WTC11 (cell line): Measurements from ENCODE around the gene C20orf144. TPM values are rescaled to one million over a fixed set of nuclear protein-coding genes. Genes with fewer than 3 reads are reported as not detected.

Source experiments
- ATAC-seq: fragments of 200-7000 bp; cut with Tn5 transposase; 2 replicates; pipeline ENCODE4 v1.10.0; 2021; ENCODE audit warnings: mild to moderate bottlenecking, moderate library complexity
- CTCF ChIA-PET: fragments of 300-600 bp; sonication (Branson Sonifier 250); formaldehyde crosslinking; loops from one replicate; lab custom pipeline; 2021; ENCODE audit warnings: antibody characterized with exemption; lab: Charles Lee
- POLR2A ChIA-PET: fragments of 350-600 bp; sonication (Branson Sonifier 250); formaldehyde crosslinking; loops from one replicate; lab custom pipeline; 2021; ENCODE audit warnings: antibody characterized with exemption; lab: Charles Lee
- DNase-seq: peaks from one replicate; pipeline ENCODE4 v3.0.0; 2021; ENCODE audit warnings: low spot score
- H3K27ac Mint-ChIP-seq: 2 replicates; pipeline ENCODE4 v1.8.0; 2021; ENCODE audit warnings: mixed read lengths
- H3K27me3 Mint-ChIP-seq: 2 replicates; pipeline ENCODE4 v1.8.0; 2021; ENCODE audit warnings: low read depth, mild to moderate bottlenecking, moderate library complexity, mixed read lengths
- H3K36me3 Mint-ChIP-seq: 2 replicates; pipeline ENCODE4 v1.8.0; 2021; ENCODE audit warnings: mixed read lengths
- H3K4me1 Mint-ChIP-seq: 2 replicates; pipeline ENCODE4 v1.8.0; 2022; ENCODE audit warnings: mixed read lengths
- H3K4me3 Mint-ChIP-seq: 2 replicates; pipeline ENCODE4 v1.8.0; 2021; ENCODE audit warnings: mild to moderate bottlenecking, moderate library complexity, mixed read lengths
- H3K9me3 Mint-ChIP-seq: 2 replicates; pipeline ENCODE4 v1.8.0; 2021; ENCODE audit warnings: mixed read lengths
- CREM ChIP-seq: sonication (generic); formaldehyde crosslinking; IDR thresholded peaks from 2 replicates; pipeline ENCODE4 v1.8.1; 2022; ENCODE audit warnings: mild to moderate bottlenecking, missing genetic modification reagents, moderate library complexity
- ELF4 ChIP-seq: sonication (generic); formaldehyde crosslinking; IDR thresholded peaks from 2 replicates; pipeline ENCODE4 v1.8.1; 2022; ENCODE audit warnings: low read depth, mild to moderate bottlenecking, moderate library complexity, missing genetic modification reagents
- ETV6 ChIP-seq: sonication (generic); formaldehyde crosslinking; IDR thresholded peaks from 2 replicates; pipeline ENCODE4 v1.8.1; 2022; ENCODE audit warnings: mild to moderate bottlenecking, missing genetic modification reagents
- FOXK1 ChIP-seq: sonication (generic); formaldehyde crosslinking; IDR thresholded peaks from 2 replicates; pipeline ENCODE4 v1.8.0; 2022; ENCODE audit warnings: mild to moderate bottlenecking, moderate library complexity, missing genetic modification reagents
- GABPB1 ChIP-seq: sonication (generic); formaldehyde crosslinking; IDR thresholded peaks from 2 replicates; pipeline ENCODE4 v1.8.1; 2023; ENCODE audit warnings: mild to moderate bottlenecking, missing genetic modification reagents
- GRHL2 ChIP-seq: fragments of 250-450 bp; sonication (Bioruptor Pico); IDR thresholded peaks from 2 replicates; pipeline ENCODE4 v1.8.0; 2022; ENCODE audit warnings: mild to moderate bottlenecking, moderate library complexity; ENCODE audit not compliant: insufficient replicate concordance, severe bottlenecking
- HMGA2 ChIP-seq: fragments of 250-450 bp; sonication (Bioruptor Pico); IDR thresholded peaks from 2 replicates; pipeline ENCODE4 v1.4.0; 2021; ENCODE audit warnings: mild to moderate bottlenecking, moderate library complexity
- IRF2 ChIP-seq: sonication (generic); formaldehyde crosslinking; IDR thresholded peaks from 2 replicates; pipeline ENCODE4 v1.8.0; 2022; ENCODE audit warnings: low read depth, missing genetic modification reagents, borderline replicate concordance
- JAZF1 ChIP-seq: fragments of 250-450 bp; sonication (Bioruptor Pico); IDR thresholded peaks from 2 replicates; pipeline ENCODE4 v1.9.0; 2021; ENCODE audit warnings: moderate library complexity, mild to moderate bottlenecking, inconsistent platforms
- MXD4 ChIP-seq: fragments of 250-450 bp; sonication (Bioruptor Pico); IDR thresholded peaks from 2 replicates; pipeline ENCODE4 v1.8.0; 2021; ENCODE audit warnings: mild to moderate bottlenecking, moderate library complexity, borderline replicate concordance
- SP1 ChIP-seq: sonication (generic); formaldehyde crosslinking; conservative IDR thresholded peaks from 2 replicates; pipeline ENCODE4 v1.8.1; 2022; ENCODE audit warnings: missing genetic modification reagents
- TP53 ChIP-seq: sonication (generic); formaldehyde crosslinking; IDR thresholded peaks from 2 replicates; pipeline ENCODE4 v1.8.1; 2023; ENCODE audit warnings: mild to moderate bottlenecking, missing genetic modification reagents
- ZNF263 ChIP-seq: sonication (generic); formaldehyde crosslinking; IDR thresholded peaks from 2 replicates; pipeline ENCODE4 v1.8.1; 2022; ENCODE audit warnings: low read depth, mild to moderate bottlenecking, moderate library complexity, missing genetic modification reagents
- total RNA-seq: library from RNA; stranded (reverse); gene quantifications from 3 replicates; pipeline ENCODE4 v1.2.3, GENCODE V29; 2021
- TF ChIP-seq, protein P1 (sequence below): sonication (generic); formaldehyde crosslinking; conservative IDR thresholded peaks from 2 replicates; pipeline ENCODE4 v1.8.1; 2022; ENCODE audit warnings: mild to moderate bottlenecking, missing genetic modification reagents
- TF ChIP-seq, protein P2 (sequence below): fragments of 250-450 bp; sonication (Bioruptor Pico); IDR thresholded peaks from 2 replicates; pipeline ENCODE4 v1.9.0; 2021; ENCODE audit warnings: moderate library complexity, mild to moderate bottlenecking, inconsistent platforms, borderline replicate concordance
- TF ChIP-seq, protein P3 (sequence below): sonication (generic); formaldehyde crosslinking; IDR thresholded peaks from 2 replicates; pipeline ENCODE4 v1.8.1; 2022; ENCODE audit warnings: low read depth, mild to moderate bottlenecking, moderate library complexity, missing genetic modification reagents, borderline replicate concordance
- TF ChIP-seq, protein P4 (sequence below): sonication (generic); formaldehyde crosslinking; IDR thresholded peaks from 2 replicates; pipeline ENCODE4 v1.8.0; 2023; ENCODE audit warnings: missing genetic modification reagents
- TF ChIP-seq, protein P5 (sequence below): sonication (generic); formaldehyde crosslinking; IDR thresholded peaks from 2 replicates; pipeline ENCODE4 v1.8.0; 2022; ENCODE audit warnings: mild to moderate bottlenecking, missing genetic modification reagents
- TF ChIP-seq, protein P6 (sequence below): fragments of 250-450 bp; sonication (Bioruptor Pico); IDR thresholded peaks from 2 replicates; pipeline ENCODE4 v1.8.0; 2021; ENCODE audit warnings: mild to moderate bottlenecking
- TF ChIP-seq, protein P7 (sequence below): sonication (generic); formaldehyde crosslinking; IDR thresholded peaks from 2 replicates; pipeline ENCODE4 v1.8.1; 2023; ENCODE audit warnings: mild to moderate bottlenecking, missing genetic modification reagents

C20orf144 gene
- total RNA-seq, 1 experiment from 2014 or later, result 0.09 TPM

DNA sequence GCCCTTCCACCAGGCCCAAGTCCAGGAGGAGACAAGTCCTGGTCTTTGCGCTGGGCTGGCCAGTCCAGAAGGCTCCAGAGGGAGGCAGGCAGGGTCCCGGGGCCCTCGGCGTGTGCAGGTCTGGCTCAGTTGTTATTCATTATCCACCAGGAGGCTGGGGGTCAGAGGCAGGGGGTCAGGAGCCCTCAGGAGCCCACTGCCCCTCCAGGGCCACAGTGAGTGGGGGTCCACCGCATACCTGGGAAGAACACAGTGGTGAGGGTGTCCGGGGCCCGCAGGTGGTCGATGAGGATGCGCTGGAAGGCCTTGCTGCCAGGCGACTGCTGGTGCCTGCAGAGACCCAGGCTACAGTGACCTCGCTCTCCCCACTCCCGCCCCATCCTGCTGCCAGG, 4.4 kb upstream of the C20orf144 start:
- Mint-ChIP-seq H3K27ac (no peak overlapping the region), H3K36me3 (peaks cover 6% of the 10 kb centered on the region), H3K27me3 (peaks cover 2% of the 10 kb centered on the region; the same call in 1 of the 2 replicates), H3K9me3 (no peaks in the 10 kb centered on the region), H3K4me3 (no peak overlapping the region), H3K4me1 (peaks cover 25% of the 10 kb centered on the region)
- no peak for DNase-seq
- ChIA-PET POLR2A (no interaction called here), CTCF (no interaction called here)
- ATAC-seq, result no peak
- TF ChIP-seq JAZF1 (CRISPR knock-in tag) (no peak), GABPB1 (CRISPR knock-in tag) (no peak), FOXK1 (CRISPR knock-in tag) (no peak), ELF4 (CRISPR knock-in tag) (no peak), ETV6 (CRISPR knock-in tag) (no peak), CREM (CRISPR knock-in tag) (no peak), GRHL2 (CRISPR knock-in tag) (no peak), HMGA2 (no peak), ZNF263 (CRISPR knock-in tag) (no peak), TP53 (CRISPR knock-in tag) (no peak)
- TF ChIP-seq, protein P1, sequence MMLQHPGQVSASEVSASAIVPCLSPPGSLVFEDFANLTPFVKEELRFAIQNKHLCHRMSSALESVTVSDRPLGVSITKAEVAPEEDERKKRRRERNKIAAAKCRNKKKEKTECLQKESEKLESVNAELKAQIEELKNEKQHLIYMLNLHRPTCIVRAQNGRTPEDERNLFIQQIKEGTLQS (CRISPR knock-in tag), result no peak
- TF ChIP-seq, protein P2, sequence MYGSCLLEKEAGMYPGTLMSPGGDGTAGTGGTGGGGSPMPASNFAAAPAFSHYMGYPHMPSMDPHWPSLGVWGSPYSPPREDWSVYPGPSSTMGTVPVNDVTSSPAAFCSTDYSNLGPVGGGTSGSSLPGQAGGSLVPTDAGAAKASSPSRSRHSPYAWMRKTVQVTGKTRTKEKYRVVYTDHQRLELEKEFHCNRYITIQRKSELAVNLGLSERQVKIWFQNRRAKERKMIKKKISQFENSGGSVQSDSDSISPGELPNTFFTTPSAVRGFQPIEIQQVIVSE, result no peak
- TF ChIP-seq, protein P3, sequence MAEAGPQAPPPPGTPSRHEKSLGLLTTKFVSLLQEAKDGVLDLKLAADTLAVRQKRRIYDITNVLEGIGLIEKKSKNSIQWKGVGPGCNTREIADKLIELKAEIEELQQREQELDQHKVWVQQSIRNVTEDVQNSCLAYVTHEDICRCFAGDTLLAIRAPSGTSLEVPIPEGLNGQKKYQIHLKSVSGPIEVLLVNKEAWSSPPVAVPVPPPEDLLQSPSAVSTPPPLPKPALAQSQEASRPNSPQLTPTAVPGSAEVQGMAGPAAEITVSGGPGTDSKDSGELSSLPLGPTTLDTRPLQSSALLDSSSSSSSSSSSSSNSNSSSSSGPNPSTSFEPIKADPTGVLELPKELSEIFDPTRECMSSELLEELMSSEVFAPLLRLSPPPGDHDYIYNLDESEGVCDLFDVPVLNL (CRISPR knock-in tag), result no peak
- TF ChIP-seq, protein P4, sequence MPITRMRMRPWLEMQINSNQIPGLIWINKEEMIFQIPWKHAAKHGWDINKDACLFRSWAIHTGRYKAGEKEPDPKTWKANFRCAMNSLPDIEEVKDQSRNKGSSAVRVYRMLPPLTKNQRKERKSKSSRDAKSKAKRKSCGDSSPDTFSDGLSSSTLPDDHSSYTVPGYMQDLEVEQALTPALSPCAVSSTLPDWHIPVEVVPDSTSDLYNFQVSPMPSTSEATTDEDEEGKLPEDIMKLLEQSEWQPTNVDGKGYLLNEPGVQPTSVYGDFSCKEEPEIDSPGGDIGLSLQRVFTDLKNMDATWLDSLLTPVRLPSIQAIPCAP (CRISPR knock-in tag), result no peak
- TF ChIP-seq, protein P5, sequence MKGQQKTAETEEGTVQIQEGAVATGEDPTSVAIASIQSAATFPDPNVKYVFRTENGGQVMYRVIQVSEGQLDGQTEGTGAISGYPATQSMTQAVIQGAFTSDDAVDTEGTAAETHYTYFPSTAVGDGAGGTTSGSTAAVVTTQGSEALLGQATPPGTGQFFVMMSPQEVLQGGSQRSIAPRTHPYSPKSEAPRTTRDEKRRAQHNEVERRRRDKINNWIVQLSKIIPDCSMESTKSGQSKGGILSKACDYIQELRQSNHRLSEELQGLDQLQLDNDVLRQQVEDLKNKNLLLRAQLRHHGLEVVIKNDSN (CRISPR knock-in tag), result no peak
- TF ChIP-seq, protein P6, sequence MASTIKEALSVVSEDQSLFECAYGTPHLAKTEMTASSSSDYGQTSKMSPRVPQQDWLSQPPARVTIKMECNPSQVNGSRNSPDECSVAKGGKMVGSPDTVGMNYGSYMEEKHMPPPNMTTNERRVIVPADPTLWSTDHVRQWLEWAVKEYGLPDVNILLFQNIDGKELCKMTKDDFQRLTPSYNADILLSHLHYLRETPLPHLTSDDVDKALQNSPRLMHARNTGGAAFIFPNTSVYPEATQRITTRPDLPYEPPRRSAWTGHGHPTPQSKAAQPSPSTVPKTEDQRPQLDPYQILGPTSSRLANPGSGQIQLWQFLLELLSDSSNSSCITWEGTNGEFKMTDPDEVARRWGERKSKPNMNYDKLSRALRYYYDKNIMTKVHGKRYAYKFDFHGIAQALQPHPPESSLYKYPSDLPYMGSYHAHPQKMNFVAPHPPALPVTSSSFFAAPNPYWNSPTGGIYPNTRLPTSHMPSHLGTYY, result no peak

DNA sequence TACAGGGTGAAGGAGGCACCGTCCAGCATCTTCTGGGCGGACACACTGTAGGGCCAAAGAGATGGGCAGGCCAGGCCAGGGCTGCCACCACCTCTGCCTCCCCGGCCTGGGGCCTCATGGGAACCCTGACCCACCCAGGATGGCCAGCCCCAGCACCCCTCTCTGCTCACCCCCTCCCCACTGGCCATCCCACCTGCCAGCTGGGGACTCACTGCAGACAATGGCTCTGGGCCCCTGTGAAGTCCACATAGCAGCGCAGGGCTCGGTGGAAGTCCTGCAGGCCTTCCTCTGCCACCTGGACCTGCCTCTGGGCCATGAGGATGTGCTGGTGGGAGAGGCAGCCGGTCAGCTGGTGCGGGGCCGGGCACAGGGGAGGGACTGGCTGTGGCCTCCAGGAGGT, 3.6 kb upstream of the C20orf144 start:
- H3K27ac Mint-ChIP-seq, result no peak overlapping the region
- POLR2A ChIA-PET, result interaction anchor here (0.5 kb wide), 1 partner anchor 26 kb away, joined by 3 read pairs; no protein-coding TSS in a partner anchor

More for the DNA sequence above, 3.6 kb upstream of the C20orf144 start:
- H3K4me3 Mint-ChIP-seq, result no peak overlapping the region
- peaks cover 2% of the 10 kb centered on the region; the same call in 1 of the 2 replicates for H3K27me3 Mint-ChIP-seq
- CTCF ChIA-PET, result interaction anchor here (1.6 kb wide), 1 partner anchor 9 kb away, joined by 3 read pairs; no protein-coding TSS in a partner anchor
- H3K9me3 Mint-ChIP-seq, result no peaks in the 10 kb centered on the region
- TF ChIP-seq MXD4 (CRISPR knock-in tag) (no peak), SP1 (no peak), IRF2 (CRISPR knock-in tag) (no peak)
- TF ChIP-seq, protein P7, sequence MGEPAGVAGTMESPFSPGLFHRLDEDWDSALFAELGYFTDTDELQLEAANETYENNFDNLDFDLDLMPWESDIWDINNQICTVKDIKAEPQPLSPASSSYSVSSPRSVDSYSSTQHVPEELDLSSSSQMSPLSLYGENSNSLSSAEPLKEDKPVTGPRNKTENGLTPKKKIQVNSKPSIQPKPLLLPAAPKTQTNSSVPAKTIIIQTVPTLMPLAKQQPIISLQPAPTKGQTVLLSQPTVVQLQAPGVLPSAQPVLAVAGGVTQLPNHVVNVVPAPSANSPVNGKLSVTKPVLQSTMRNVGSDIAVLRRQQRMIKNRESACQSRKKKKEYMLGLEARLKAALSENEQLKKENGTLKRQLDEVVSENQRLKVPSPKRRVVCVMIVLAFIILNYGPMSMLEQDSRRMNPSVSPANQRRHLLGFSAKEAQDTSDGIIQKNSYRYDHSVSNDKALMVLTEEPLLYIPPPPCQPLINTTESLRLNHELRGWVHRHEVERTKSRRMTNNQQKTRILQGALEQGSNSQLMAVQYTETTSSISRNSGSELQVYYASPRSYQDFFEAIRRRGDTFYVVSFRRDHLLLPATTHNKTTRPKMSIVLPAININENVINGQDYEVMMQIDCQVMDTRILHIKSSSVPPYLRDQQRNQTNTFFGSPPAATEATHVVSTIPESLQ (CRISPR knock-in tag), result no peak
- TF ChIP-seq, all 79 proteins: peak for 0
- H3K4me1 Mint-ChIP-seq, result peaks cover 20% of the 10 kb centered on the region
- peaks cover 6% of the 10 kb centered on the region for H3K36me3 Mint-ChIP-seq
- DNase-seq, result no peak
- ATAC-seq, result no peak
